Cortex of kidney (tissue), 1 donor: Measurements from ENCODE around the gene FUT7.
"Not testable (repeated sequence)": the region's sequence is repeated elsewhere in the genome, so short reads cannot be mapped to it uniquely, and the experiment has no call there.

Source experiments
- DNase-seq: peaks from one replicate; lab custom pipeline; 2025; lab: John Stamatoyannopoulos, UW

The FUT7 gene

DNA sequence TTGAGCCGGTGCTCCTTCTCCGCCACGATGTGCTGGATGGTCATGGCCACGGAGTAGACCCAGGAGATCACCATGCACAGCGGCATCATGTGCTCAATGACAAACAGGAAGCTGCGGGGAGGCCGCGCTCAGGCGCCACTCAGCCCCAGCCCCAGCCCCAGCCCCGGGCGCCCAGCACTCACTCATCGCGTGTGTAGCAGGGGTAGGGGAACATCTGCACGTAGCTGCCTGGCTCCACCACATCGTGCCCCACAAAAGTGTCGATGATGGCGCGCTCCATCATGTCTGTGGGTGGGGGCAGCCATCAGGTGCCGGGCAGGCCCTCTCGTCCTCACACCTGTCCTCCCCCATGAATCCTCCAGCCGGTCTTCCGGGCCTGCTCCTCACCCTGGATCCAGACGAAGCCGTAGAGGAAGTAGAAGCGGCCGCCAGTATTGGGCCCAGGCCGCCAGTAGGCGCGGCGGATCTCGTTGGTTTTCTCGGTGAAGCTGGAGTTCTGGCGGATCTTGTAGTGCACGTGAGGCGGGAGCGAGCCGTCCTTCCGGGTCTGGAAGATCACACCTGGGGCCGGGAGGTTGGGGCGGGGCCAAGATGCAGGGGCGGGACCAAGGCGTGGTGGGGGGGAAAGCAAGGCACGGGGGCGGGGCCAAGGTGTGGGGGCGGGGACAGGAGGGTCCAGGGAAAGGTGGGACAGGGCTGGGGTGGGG, 13.9 kb downstream of the FUT7 start:
- DNase-seq = no peak

GRCh38 chr9:137017071-137017470, 14.8 kb downstream of the FUT7 start:
- DNase-seq = no peak

DNA sequence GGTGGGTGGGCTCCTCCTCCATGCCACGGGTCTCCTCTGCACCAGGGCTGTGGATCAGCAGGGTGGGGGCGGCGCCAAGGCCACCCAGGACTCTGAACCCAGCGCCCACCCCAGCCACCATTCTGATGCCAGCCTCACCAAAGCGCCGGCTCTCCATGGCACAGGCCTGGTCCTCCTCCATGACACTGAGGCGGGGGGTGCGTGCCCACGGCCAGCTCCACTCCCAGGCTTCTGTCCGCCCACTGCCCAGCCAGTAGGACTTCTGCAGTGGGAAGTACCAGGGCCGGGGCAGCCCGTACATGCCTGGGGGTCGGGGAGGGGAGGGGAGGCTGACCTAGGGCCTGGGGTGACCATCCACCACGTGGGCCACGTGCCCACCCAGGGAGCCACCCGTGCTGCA, 15.5 kb downstream of the FUT7 start:
- DNase-seq = no peak

GRCh38 chr9:137015976-137016375, 15.9 kb downstream of the FUT7 start:
- DNase-seq = no peak

DNA sequence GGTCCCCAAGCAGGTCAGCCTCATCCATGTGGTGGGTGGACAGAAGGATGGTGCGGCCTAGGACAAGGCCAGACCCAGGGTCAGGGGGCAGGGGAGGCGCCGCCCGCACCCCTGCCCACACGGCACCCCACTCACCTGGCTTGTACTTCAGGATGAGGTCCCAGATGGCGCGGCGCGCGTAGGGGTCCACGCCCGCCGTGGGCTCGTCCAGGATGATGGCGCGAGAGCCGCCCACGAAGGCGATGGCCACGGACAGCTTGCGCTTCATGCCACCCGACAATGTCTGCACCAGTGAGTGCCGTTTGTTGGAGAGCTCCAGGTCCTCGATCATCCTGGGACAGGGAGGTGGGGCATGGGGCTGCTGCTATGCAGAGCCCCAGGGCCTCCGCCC, 16.4 kb downstream of the FUT7 start:
- DNase-seq = no peak

GRCh38 chr9:137014776-137015539, 16.9 kb downstream of the FUT7 start:
- no peak for DNase-seq

GRCh38 chr9:137014166-137014565, 17.7 kb downstream of the FUT7 start:
- no peak for DNase-seq

DNA sequence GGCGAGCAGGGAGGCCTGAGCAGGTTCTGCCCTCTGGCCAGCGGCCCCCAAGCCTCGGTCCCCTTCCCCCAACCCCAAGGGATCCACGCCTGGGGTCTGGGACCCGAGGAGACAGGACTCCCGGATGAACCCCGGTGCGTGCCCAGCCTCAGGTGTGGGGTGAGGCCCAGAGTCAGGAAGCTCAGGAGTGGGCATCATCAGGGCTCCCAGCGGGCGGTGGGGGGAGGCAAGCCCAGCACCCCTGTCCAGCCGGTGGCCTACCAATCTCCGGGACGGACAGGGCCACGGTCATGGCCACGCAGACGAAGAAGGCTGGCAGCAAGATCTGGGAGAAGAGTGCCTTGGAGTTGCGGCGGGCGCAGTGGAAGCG, 18.3 kb downstream of the FUT7 start:
- no peak for DNase-seq

DNA sequence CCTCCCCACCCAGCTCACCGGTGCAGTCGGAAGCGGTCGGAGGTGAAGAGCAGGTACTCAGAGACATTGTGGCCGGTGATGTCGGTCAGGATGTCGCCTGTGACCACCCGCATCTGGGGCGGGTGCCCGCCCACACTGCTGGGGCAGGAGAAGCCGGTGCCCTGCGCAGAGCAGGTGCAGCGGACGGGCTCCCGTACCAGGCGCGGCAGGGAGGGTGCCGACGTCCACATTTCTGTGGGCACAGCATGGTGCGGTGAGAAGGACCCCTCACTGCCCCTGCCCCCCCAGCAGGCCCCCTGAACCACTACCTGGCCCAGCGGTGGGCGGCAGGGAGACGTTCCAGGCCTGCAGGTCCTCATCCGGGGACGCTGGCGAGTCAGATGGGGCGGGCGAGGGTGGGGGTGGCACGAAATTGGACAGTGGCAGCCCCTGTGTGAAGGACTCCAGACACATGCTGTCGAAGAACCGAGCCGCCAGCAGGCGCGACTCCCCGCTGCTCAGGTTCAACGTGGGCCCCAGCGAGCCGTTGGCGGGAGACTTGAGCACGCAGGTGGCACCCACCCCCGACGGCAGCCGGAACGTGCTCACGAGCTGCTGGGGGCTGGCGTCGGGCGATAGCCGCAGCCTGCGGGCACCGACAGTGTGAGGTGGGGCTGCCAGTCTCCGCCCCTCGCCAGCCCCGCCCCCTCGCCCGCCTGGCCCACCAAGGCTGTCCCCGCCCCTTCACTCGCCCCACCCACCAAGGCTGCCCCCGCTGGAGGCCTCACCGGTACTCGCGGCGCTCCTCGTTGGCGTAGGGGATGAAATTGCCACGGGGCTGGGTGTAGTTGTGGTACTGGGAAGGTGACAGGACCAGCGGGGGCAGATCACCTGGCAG, 19.0 kb downstream of the FUT7 start:
- no peak for DNase-seq

DNA sequence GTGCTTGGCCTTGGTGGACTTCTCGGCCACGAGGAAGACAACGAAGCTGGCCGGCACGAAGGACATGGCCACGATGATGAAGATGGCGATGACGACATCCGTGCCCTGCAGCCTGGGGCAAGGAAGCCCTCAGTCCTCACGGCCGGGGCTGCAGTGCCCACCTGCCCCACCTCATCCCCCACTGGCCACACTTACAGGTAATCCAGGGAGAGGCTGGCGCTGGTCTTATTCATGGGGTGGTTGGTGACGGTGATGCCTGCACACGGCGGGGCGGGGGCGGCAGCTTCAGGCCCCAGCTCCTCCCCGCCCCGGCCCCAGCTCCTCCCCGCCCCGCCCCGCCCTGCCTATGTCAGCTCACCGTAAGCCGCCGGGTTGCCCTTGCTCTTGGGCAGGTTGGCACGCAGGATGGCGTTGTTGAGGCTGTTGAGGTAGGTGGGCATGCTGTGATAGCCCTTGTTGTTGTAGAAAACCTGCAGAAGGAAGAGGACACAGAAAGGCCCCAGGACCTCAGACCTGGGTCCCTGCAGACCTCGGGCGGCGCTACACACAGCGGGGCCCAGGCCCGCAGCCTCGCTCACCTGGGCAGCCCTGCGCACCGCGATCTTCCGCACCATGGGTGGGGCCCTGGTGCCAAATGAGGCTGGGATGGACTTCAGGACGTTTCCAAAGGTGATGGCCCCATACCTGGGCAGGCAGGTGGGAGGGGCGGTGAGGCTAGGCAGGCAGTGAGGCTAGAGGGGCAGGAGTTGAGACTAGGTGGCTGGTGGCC, 19.8 kb downstream of the FUT7 start:
- DNase-seq = no peak

DNA sequence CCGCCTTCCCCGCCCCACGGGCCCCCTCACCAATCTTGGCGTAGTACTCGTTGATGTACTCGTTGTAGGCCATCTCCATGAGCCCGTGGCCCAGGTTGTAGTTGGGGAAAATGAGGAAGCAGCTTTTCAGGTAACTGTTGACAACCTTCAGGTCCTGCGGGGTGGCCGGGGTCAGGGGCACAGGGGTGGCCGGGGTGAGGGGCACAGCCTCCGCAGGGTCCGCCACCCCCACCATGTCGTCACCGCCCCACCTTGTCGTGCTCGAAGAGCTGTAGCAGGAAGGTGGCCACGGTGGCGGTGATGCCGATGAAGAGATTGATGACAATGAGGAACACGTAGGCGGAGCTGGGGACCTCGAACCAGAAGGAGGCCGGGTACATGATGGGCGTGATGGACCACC, 20.7 kb downstream of the FUT7 start:
- DNase-seq = no peak

- DNase-seq = no peak
Measured at GRCh38 chr9:137009938-137010732, 21.8 kb downstream of the FUT7 start.

DNA sequence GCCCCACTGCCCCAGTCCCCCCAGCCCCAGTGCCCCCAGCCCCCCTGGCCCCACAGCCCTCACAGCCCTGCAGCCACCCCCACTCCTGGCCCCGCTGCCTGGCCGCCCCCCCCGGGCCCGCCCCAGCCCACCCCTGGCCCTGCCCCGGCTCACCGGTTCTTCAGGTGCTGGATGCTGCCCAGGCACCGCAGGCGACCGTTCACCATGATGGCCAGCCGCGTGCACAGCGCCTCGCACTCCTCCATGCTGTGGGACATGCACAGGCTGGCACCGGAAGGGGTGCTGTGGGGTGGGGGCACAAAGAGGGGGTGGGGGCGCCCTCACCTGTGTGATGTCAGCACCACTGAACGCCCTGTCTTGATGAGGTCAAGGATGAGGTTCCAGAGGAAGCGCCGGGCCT, 22.7 kb downstream of the FUT7 start:
- no peak for DNase-seq

GRCh38 chr9:137008312-137008711, 23.6 kb downstream of the FUT7 start:
- DNase-seq = no peak

DNA sequence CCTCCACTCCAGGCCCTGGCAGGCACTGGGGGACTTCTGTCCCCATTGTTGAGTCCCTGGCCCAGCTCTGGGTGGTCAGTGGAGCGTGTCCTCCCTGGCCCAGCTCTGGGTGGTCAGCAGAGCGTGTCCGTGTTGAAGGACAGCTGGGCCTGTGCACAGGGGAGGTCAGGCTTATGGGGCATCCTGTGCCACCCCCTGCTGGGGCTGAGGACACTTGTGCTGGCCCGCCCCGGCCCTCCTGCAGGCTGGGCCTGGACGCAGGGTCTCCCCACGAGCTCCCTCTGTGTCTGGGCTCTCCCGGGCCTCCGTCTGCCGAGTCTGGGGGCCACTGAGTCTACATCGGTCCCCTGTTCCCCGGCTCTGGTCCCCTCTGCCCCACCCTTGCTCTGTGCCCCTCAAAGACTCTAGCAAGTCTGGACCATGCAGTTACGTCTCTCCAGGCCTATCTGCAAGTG, 24.0 kb downstream of the FUT7 start:
- no peak for DNase-seq

GRCh38 chr9:137007108-137007815, 24.6 kb downstream of the FUT7 start:
- DNase-seq = no peak

GRCh38 chr9:137006116-137007003, 25.5 kb downstream of the FUT7 start:
- no peak for DNase-seq

DNA sequence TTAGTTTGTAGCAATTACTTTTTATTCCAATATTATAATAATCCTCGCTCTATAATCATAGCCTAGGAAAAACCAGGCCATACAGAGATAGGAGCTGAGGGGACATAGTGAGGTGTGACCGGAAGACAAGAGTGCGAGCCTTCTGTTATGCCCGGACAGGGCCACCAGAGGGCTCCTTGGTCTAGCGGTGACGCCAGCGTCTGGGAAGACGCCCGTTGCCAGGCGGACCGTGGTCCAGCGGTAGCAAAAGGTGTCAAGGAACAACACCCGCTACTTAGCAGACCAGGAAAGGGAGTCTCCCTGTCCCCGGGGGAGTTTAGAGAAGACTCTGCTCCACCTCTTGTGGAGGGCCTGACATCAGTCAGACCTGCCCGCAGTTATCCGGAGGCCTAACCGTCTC, 27.6 kb downstream of the FUT7 start:
- DNase-seq = not testable (repeated sequence)

- no peak for DNase-seq
Measured at GRCh38 chr9:137002646-137003041, 29.2 kb downstream of the FUT7 start.
